DMS53 treated with DMSO at 0.1 percent for 48 hours (cell line): Measurements from ENCODE around the gene MAGOHB.
A peak's percentile ranks its signal among the peaks of the same experiment; 100 is the strongest.
"Not testable (repeated sequence)": the region's sequence is repeated elsewhere in the genome, so short reads cannot be mapped to it uniquely, and the experiment has no call there.

Experiments used
- DNase-seq: peaks from one replicate; lab custom pipeline; 2025; ENCODE audit not compliant: unreplicated experiment; lab: John Stamatoyannopoulos, UW

MAGOHB gene

GRCh38 chr12:10613349-10614055 is at the start of gene MAGOHB:
MAGOHB (minus strand) TSS chr12:10613609; CDS start chr12:10613532, 77 bp downstream.
- peak; percentile 96 for DNase-seq

GRCh38 chr12:10661338-10661737 is 47.9 kb upstream of the MAGOHB start:
- DNase-seq, result no peak

DNA sequence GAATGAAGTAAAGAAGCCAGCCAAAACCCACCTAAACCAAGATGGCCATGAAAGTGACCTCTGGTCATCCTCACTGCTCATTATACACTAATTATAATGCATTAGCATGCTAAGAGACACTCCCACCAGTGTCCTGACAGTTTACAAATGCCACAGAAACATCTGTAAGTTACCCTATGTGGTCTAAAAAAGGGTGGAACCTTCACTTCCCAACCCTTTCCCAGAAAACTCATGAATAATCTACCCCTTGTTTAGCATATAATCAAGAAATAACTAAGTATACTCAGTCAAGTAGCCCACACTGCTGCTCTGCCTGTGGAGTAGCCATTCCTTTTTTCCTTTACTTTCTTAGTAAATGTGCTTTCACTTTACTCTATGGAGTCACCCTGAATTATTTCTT is 40.6 kb upstream of the MAGOHB start:
- no peak for DNase-seq

DNA sequence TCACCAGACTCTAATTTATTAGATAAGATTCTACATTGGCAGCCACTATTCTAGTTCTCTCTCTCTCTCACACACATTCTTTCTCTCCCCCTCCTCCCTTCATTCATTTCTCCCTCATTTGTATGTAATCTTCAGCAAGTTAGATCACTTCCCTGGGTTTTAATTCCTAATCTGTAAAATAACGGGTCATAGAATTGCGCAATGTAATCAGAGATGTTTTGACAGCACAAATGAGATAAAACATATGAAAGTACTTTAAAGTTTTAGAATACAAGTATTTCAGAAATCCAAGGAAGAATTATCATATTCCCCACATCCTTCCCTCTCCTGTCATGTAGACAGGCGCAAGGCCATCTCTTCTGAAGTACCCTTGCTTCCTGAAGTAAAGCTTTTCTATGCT is 38.8 kb upstream of the MAGOHB start:
- no peak for DNase-seq

- DNase-seq, result not testable (repeated sequence)
Measured at GRCh38 chr12:10646576-10646975, 33.2 kb upstream of the MAGOHB start.

GRCh38 chr12:10645910-10646309 is 32.5 kb upstream of the MAGOHB start:
- DNase-seq, result no peak

- DNase-seq, result no peak
Measured at GRCh38 chr12:10641735-10642500, 28.5 kb upstream of the MAGOHB start.

DNA sequence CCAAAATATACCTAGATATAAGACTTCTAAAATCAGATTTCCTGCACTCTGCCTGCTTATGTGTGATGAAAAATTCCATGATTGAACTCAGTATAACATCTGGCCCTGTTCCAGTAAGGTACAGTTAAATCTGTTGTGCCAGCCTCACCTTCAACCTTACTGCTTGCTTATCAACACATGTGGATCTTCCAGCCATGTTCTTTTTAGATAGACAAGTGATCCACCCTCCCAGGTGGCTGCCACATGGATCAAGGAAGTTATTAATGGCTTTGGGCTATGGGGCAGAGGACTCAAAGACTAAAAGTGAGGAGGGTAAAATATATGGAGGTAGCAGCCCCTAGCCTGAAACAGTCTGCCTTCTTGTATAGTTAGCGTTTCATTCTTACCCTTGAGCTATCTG is 25.3 kb upstream of the MAGOHB start:
- no peak for DNase-seq

DNA sequence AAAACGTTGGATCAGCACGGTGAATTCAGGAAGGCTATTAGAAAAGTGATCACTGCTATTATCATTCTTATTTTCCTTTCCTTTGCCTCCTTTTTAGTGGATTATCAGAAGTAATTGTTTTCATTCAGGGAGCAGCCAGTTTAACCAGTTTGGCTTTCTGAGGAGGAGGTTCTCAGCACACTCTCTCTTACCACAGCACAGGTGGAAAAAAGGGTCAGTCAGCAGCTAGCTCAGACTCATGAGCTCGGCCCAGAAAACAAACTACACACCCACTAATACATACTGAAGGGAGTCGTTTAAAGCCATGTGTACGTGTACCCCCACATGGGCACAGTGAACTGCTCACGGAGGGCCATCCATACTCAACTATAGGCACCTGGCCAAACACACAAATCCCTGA is 23.2 kb upstream of the MAGOHB start:
- no peak for DNase-seq

DNA sequence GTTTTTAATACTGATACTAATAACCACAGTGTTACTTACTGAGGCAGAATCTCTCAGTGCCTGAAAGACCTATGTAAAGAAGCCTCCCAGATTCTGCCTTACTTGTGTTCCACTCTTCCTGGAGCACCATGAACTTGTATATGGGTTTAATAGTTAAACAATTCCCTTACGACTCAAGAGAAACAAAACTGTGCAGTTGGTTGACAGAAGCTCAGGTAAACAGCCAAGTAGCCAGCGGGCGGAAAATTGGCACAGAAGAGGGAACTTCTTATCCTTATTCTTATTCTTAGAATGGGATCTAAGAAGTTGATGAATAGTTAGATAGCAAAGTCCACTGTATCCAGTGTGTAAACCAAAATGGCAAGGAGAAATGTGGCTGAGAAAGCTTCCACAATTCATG is 22.7 kb upstream of the MAGOHB start:
- no peak for DNase-seq

GRCh38 chr12:10635306-10635705 is 21.9 kb upstream of the MAGOHB start:
- DNase-seq, result no peak

- no peak for DNase-seq
Measured at GRCh38 chr12:10634427-10634826, 21.0 kb upstream of the MAGOHB start.

- no peak for DNase-seq
Measured at GRCh38 chr12:10633541-10633940, 20.1 kb upstream of the MAGOHB start.

DNA sequence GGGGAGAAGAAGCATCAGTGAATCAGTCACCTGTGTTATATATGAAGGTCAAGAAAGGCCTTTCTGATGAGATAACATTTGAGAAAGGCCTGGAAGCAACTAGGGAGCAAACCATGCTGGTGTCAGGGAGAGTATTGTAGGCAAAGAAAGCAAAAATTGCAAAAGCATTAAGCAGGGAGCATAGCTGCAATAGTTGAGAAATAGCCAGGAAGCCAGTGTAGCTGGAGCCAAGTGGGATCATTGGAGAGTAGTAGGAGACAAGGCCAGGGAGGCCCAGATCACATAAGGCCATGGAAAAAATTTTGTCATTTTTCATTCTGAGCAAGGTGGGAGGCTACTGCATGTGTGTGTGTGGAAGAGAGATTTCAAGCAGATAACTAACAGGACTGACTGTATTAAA is 18.8 kb upstream of the MAGOHB start:
- DNase-seq, result no peak

DNA sequence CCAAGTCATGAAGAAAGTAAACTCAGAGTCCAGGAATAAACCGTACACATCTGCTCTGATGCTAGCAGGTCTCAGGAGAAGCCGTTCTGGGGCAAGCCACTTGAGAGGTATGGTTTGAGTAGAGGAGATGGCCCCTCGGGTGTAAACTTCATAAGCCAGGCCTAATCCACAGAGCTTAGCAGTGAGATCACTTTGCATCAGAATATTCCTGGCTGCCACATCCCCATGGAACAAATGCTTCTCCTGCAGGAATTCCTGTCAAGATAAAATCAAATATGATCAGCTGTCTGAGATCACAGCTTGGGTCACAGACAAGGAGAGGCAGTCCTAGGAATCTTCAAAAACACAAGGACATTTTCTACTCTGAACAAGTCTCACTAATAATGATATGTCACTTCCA is 11.2 kb upstream of the MAGOHB start:
- DNase-seq, result no peak

DNA sequence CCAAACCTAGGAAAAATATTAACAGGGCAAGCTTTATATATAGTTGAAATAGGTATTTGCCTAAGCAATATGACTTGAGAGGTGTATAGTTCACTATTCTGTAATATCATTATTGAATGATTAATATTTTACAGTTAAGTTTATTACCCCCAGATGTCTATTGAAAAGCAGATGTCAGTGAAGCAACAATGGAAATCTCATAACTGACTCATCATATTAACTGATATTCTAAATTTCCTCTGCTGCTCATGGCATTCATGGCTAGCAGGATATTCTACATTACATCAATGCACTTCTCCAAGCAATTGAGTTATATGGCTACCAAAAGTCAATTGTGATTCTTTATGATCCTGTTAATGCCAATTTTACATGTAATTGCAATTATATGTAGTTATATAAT is 9.7 kb upstream of the MAGOHB start:
- no peak for DNase-seq

- no peak for DNase-seq
Measured at GRCh38 chr12:10621278-10621677, 7.9 kb upstream of the MAGOHB start.

DNA sequence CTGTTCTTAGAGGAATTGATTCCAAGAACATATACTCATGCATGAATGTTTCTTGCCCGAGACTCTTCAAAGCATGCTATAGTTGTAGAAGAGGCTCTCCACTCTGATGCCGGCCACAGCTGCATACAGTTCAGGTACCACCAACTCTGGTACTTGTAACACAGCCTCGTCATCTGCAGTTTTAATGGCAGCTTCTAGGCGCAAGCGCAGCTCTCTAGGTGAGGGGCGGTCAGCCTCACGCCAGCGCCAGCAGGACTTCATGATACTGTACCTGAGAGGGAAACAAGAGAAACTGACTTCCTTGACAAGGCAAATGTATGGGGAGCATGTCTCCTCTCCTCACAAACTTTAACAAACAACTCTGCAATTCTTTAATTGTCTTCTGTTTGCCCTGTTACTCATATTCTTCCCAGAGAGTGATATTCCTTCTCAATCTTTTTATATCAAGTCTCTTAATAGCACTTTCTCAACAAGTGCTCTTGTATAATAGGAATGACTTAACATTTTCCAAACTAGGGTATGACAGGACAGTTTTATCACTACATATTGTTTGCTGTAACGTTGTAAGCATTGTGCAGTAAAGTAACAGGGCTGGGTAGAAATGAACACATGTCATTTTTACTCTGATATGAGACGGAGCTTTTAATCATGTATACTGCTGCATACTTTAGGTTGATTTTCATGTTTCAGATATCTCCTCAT is 6.8 kb upstream of the MAGOHB start:
- DNase-seq, result no peak

GRCh38 chr12:10618338-10618987 is 5.1 kb upstream of the MAGOHB start:
- DNase-seq, result no peak

DNA sequence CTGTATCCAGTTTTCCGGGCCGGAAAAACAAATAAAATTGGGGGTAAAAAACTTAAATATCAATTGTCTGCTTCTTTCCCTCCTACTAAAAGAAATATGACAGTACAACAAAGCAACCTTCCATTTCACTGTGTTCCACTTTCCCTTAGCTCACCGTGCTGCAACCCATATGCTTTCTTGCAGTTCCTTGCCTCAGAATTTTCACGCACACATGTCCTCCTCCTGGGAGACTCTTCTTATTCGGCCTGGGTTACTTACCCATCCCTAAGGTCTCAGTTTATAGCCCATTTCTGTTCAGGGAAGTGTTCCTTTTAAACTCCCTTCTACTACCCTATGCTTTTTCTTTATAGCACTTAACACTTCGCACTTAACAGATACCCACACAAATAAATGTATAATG is 4.5 kb upstream of the MAGOHB start:
- DNase-seq, result no peak

DNA sequence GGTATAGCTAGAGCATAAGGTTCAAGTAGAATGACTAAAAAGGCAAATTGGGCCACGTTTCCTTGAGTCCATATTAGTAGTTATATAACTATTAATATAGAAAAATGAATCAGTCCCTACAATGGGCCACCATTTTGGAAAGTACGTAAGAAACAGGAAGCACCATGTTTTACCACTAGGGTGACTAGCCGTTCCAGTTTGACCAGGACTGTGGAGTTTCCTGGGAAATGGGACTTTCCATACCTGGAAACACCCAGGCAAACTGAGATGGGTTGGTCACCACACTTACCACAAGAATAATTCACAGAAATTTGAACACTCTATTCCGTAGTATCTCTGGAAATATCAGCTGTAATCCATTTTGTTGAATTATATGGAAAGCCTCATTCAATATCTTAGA is 2.1 kb upstream of the MAGOHB start:
- DNase-seq, result peak; percentile 31

DNA sequence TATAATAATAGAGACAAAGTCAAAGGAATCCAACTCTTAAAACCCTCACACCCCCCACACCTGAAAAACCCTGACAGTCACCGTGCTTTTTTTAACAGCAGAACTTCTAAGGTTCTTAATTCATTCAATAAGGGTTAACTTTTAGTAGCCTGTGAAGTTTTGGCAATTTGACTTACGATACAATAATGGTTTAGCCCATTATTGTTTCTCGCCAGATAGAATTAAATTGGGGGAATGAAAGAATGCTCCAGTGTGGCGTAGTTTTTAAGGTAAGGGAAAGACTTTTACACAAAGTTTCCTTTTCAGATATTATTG is 604 bp upstream of the MAGOHB start:
- no peak for DNase-seq
